Right lobe of liver (tissue), 4 donors: ENCODE data around the gene COPS6.

Experiments
- CTCF ChIP-seq, 4 donors: fragments of 200-600 bp in 3 of 4; fragments of 450-650 bp in 1 of 4; IDR thresholded peaks; one replicate each; pipeline versions ENCODE4 v1.5.1 to v1.8.0; 2016 to 2022; ENCODE audit warnings: antibody characterized with exemption in 4 of 4, mild to moderate bottlenecking in 2 of 4
- POLR2A ChIP-seq: fragments of 450-650 bp; IDR thresholded peaks from one replicate; pipeline ENCODE4 v1.6.1; 2017; ENCODE audit warnings: antibody characterized with exemption, mild to moderate bottlenecking
- donor health status: DM: no; HTN: no; CAD: no.
- donor health status: DM: no; HTN: no; CAD: no.
- donor health status: DM: no; HTN: yes; CAD: no.

DNA sequence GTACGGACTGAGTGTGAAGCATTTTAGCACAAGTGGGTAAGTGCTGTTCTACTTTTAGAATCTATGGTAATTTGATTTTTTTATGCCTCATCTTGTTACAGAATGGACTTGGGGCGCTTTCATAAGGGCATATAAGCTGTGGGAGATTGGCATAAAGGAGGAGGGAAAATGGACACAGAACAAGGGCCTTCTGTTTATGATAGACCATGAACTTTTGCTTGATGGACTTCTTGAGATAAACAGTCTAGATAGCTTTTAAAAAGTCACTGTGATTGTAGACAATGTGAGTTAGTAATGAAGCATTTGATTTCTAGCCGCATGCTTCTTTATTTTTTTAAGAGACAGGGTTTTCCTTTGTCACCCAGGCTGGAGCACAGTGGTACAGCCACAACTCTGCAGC, 37.2 kb upstream of the COPS6 start:
- TF ChIP-seq CTCF (IDR thresholded peaks at IDR 0.05) (no peak), POLR2A (no peak)
